HG03520 (cell line): ENCODE data around the gene MS4A12.
"Not testable (repeated sequence)": the region's sequence is repeated elsewhere in the genome, so short reads cannot be mapped to it uniquely, and the experiment has no call there.

ENCODE experiments used
- ATAC-seq: cut with Tn5 transposase; IDR thresholded peaks from one replicate; pipeline ENCODE4 v1.9.1; 2021; ENCODE audit warnings: mild to moderate bottlenecking, moderate library complexity; ENCODE audit not compliant: unreplicated experiment

Gene MS4A12

DNA sequence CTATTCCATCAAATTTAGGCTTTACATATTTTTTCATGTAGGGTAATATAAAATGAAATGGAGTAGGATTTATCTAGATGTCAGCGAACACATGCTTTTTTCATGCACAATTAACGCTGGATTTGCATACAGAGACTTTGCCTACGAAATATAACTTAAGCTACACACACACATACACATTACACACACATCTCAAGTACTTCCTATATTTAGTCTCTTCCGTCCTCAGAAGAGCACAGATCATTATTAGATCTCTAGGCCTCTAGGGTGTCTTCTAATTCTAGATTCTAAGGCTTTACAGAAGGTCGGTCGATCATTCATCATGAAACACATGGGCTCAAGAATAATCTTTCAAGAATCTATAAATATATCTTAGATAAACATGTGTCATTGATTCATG is 18.8 kb downstream of the MS4A12 start:
- no peak for ATAC-seq

- no peak for ATAC-seq
These were observed 20.2 kb downstream of the MS4A12 start for GRCh38 chr11:60512651-60513225.

DNA sequence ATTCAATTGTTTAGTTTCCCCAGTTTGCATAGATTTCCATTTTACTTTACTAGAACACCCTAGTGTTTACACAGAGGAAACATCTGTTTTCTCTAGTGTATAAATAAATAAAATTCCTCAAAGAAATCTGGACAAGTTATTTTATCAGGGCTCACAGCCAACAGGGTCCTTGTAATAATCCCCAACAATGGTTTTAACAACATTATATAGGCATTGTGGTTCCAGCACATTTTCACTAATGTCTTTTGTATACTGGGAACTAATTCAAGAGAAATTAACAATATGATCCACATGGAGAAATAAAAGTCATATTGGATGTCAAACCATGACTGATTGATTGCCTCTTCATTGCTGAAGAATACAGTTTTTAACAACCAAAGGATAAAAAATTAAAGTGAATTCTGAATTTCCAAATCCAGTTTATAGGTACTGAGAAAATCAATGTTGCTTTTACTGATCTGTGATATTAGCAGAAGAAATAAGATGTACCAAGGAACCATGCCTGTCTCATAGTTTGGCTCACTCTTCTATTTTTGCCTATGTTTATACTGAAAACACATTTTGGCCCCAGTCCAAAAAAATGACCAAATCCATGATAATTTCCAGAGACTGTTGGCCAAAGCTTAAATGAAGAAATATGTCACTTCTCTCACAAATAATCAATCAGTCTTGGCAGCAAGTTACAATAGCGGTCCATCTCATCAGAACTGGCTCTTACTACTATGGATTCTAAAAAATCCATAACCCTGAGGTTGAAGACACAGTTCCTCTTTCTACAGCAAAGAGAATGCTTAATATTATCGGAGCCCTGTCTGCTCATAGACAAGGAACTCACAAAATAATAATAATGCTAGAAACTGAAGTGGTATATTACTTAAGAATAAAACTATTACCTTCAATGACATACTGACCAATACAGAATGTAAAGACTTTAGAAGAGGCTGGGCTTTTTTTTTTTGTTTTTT is 21.2 kb downstream of the MS4A12 start:
- no peak for ATAC-seq

DNA sequence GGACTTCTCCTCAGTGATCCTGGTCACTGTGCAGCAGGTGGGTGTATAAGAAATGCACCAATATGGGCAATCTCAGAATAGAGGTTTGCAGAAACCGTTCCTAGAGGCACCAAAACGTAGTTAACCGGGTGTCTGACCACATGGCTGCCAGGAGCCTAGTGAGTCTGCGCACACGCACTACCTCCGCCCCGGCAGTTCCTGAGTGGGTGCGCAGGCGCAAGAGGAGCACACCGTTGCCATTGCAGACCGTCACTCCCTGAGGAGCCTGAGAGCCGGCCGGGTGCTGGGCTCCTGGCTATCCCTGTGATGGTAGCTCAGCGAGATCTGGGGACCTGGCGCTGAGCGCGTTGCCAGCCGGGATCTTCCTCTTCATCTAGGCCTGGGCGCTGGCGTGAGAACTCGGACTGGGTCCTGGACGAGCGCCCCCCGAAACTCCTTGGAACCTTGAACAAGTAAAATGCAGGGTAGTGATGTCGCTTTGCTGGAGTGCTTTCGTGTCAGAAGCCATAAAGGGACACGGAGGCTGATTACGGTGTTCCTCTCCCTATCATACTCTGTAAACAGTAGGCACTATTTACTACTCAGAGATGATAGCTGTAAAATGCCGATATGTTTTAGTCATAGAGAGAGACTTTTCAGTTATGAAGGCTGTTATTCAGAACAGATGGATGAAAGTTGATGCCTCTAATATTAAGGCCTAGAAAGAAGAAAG is 22.7 kb downstream of the MS4A12 start, which contains the start of gene MS4A13:
Gene MS4A13, plus strand, starts transcription at position 249 of the 712 bp plus-strand sequence. CDS start 2,692 bp downstream, outside the sequence.
- ATAC-seq, result no peak

GRCh38 chr11:60528465-60528864 is 35.9 kb downstream of the MS4A12 start:
- ATAC-seq, result no peak

DNA sequence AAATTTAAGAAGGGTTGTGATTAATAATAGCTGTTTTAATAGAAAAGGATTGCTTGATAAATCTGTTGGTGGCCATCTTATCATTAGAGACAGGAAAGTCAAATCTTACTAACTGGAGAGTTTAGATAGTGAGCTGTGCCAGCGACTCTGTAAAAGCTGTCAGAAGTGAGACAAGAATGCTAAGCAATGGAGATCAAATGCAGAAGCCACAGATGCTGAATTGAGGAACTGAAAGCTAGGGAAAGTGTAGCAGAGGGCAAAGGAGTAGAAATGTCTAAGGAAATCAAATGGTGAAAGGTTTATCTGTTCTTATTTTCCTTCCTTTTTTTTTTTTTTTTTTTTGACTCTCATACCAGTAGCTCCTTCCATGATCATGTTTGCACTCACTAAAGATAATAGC is 36.4 kb downstream of the MS4A12 start:
- ATAC-seq, result peak; percentile 68

GRCh38 chr11:60530454-60531100 is 38.0 kb downstream of the MS4A12 start:
- ATAC-seq, result no peak

DNA sequence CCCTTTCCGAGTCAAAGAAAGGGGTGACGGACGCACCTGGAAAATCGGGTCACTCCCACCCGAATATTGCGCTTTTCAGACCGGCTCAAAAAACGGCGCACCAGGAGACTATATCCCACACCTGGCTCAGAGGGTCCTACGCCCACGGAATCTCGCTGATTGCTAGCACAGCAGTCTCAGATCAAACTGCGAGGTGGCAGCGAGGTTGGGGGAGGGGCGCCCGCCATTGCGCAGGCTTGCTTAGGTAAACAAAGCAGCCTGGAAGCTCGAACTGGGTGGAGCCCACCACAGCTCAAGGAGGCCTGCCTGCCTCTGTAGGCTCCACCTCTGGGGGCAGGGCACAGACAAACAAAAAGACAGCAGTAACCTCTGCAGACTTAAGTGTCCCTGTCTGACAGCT is 39.8 kb downstream of the MS4A12 start:
- not testable (repeated sequence) for ATAC-seq

DNA sequence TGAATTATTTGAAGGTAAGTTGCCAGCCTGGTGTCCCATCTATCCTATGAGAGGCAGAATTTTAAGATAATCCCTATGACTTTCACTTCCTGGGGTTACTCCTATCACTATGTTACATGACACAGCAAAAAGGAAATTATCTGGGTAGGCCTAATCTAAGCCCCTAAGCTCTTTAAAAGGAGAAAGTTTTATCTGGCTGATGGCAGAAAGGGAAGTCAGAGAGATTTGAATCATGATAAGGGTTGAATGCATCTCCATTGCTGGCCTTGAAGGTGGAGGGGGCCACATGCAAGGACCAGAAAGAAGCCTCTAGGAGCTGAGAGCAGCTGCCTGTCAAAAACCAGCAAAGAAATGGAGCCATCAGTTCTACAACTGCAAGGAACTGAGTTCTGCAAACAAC is 46.0 kb downstream of the MS4A12 start:
- not testable (repeated sequence) for ATAC-seq

- ATAC-seq, result no peak
These were observed 51.5 kb downstream of the MS4A12 start for GRCh38 chr11:60544077-60544476.
